GM21515 (cell line): ENCODE measurements around the gene MED9.
"Not testable (repeated sequence)": the region's sequence is repeated elsewhere in the genome, so short reads cannot be mapped to it uniquely, and the experiment has no call there.

Experiments used
- ATAC-seq: cut with Tn5 transposase; IDR thresholded peaks from one replicate; pipeline ENCODE4 v1.9.1; 2021; ENCODE audit not compliant: unreplicated experiment

MED9 gene

GRCh38 chr17:17476865-17477467, at the start of gene MED9:
MED9 (plus strand) TSS chr17:17477000; CDS start chr17:17477042, 42 bp downstream.
- ATAC-seq: peak; percentile 71

GRCh38 chr17:17429222-17429621, 47.6 kb upstream of the MED9 start:
- no peak for ATAC-seq

DNA sequence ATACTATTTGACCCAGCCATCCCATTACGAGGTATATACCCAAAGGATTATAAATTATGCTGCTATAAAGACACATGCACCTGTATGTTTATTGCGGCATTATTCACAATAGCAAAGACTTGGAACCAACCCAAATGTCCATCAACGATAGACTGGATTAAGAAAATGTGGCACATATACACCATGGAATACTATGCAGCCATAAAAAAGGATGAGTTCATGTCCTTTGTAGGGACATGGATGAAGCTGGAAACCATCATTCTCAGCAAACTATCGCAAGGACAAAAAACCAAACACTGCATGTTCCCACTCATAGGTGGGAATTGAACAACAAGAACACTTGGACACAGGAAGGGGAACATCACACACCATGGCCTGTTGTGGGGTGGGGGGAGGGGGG, 45.9 kb upstream of the MED9 start:
- not testable (repeated sequence) for ATAC-seq

DNA sequence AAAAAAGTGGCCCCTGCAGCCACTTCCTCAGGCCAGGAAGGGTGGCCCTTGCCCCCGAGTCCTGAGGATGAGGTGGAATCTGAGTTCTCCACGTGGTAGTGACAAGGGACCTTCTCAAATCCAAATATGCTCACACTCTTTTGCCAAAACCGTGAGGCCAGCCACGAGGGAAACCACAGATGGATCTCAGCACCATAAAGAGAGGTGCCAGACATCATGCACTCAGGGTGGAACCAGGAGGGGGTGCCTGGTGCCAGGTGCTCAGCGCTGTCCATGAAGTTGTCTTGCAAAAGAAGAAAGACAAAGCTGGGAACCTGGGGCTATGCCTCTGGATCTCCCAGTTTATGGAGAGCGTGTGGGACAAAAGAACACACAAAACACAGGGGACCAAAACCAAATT, 45.2 kb upstream of the MED9 start:
- ATAC-seq: no peak

- ATAC-seq: no peak
These were observed 43.6 kb upstream of the MED9 start for GRCh38 chr17:17433000-17433703.

DNA sequence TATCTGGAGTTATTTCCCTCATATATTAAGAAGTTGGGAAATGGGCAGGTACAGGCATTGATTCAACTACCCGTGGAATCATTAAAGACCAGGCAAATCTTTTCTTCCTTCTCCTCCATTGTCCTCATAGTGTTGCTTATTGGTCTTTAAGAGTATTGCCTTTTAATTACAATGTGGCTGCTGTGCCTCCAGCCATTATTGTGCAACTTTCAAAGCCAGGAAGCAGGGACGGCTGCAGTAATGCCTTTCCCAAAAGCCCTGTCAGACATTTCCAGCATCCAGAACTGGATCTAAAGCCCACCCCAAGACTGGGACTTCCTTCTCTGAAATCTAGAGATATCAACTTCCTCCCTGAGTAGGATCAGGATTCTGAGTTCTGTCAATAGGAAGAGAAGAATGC, 42.3 kb upstream of the MED9 start:
- no peak for ATAC-seq

DNA sequence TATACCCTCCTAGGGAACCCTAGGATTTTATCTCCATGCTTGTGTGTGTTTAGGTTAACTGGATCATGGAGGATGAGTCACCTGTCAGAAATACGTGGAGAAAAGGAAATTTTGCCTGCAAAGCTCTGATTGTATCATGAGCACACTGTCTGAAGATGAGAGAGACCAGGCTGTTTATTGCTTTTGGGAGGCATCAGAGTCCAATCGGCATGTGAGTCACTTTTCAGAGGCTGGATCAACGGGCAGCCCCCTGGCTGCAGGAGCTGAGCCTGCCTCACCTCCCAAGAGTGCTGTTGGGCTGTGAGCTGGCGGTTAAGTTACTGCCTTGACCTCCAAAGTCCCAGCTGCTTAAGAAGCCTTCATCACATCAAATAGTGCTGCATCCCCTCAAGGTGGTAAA, 41.5 kb upstream of the MED9 start:
- no peak for ATAC-seq

DNA sequence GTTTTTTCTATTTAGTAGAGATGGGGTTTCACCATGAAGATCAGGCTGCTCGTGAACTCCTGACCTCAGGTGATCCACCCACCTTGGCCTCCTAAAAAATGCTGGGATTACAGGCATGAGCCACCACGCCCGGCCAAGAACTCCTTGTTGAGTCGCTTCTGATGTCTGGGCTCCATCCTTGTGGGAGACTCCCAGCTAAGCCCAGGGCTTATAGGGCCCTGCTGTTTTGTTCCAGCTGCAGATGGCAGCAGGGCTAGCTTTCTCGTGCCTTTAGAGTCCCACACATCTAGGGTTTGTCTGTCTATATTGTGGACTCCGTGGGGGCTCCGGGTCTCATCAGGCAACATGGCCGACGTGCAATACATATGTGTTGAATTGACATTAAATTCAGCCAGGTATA, 39.3 kb upstream of the MED9 start:
- no peak for ATAC-seq

- no peak for ATAC-seq
These were observed 38.9 kb upstream of the MED9 start for GRCh38 chr17:17437893-17438292.

DNA sequence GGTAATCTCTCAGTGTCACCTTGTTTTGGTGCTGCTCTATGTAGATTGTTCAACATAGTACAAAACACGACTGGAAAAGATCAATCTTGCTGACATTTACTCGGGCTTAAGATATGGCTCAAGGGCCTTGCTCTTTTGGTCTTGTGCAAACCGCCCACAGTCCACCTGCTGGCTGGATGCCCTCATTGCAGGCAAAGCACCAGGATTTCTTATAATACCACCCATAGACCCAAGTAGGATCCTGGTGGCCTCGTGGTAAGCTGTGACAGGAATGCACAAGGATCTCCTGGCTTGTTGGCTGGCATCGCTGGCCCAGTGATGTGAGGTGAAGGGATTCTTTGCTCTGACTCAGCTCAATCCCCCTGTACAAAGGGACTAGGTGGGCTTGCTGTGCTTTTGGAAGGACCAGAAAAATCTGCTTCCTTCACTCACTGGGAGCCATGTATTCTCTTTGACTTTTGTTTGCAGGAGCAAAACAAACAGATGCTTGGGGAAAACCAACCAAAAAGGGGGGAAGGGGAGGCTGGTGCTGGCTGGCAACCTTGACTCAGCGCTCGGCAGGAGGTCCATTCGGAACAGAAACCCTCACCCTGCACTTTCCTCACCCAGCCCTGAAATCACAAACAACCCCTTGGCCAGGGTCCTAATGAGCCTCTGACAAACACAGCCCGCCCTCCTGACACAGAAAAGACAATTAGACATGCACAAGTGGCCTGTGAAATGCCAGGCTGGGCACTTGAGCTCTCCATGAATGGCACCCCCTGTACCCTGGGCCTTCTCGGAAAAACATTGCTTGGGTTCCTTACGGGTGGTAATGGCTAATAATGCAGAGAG, 36.6 kb upstream of the MED9 start:
- ATAC-seq: no peak

DNA sequence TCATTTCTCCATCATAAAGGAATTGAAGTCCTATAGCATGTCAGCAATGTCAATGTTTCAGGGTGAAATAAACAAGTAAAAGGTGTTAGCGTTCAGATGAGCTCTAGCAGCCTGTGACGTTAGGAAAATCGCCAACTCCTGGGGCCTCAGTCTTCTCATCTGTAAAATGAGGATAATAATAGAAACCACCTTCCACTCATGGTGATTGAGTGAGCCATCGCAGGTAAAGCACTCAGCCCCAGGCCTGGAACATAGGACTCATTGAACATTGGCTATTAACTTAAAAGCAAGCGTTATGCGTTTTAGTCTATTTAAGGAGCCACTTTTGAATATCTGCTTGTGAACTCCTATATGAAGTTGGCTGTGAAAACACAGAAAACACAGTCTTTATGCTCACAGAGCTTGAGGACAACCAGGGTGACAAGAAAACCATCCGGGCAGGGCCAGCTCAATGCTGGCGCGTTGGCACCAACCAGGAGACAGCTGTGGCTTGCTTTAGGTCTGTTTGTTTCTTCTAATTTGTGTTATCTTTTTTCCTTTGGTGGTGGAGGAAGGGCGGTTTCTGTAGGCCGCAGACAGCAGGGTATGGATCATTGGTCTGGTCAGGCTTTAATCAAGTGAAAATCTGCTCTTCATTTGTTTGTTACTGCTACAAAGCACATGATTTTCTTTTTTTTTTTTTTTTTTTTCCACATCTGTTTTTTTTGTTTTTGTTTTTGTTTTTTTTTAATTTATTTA, 35.7 kb upstream of the MED9 start:
- ATAC-seq: no peak

DNA sequence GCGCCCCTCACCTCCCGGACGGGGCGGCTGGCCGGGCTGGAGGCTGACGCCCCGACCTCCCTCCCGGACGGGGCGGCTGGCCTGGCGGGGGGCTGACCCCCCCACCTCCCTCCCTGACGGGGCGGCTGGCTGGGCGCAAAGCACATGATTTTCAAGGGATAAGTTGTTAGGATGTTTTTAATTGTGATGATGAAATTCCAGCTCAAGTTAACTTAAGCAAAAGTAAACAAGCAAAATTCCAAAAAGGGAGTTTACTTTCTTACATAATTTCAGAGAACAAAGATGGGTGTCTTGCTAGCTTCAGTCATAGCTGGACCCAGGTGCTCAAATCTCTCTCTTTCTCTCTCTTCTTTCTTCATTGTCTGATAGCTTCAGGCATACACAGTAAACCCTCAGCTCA, 33.6 kb upstream of the MED9 start:
- ATAC-seq: no peak

DNA sequence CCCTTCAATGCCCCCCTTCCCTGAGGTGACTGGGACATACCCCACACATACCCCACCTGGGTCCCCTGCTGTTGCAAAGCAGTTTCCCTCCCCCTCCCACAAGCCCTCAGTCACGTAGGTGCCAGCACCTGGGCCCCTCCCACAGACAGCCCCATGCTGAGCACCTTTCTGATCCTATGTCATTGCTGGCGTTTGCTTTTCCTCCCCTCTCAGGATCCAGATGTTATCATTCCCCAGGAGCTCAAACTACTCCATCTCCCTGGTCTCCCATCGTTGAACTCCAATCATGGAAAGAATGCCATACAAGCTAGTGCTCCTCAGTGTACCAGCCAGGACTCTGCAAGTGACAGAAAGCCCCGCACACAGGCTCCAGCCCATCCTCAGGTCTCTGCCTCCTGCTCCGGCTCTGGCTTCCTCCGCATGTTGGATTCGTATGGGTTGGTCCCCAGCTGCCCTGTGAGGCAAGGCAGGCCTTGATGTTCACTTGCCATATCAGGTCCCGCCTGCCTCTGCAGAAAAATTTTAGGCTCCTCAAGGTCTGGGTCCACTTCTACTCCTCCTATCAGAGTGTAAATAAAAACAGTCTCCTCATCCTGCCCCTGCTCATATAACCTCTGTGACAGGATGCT, 31.4 kb upstream of the MED9 start:
- no peak for ATAC-seq

DNA sequence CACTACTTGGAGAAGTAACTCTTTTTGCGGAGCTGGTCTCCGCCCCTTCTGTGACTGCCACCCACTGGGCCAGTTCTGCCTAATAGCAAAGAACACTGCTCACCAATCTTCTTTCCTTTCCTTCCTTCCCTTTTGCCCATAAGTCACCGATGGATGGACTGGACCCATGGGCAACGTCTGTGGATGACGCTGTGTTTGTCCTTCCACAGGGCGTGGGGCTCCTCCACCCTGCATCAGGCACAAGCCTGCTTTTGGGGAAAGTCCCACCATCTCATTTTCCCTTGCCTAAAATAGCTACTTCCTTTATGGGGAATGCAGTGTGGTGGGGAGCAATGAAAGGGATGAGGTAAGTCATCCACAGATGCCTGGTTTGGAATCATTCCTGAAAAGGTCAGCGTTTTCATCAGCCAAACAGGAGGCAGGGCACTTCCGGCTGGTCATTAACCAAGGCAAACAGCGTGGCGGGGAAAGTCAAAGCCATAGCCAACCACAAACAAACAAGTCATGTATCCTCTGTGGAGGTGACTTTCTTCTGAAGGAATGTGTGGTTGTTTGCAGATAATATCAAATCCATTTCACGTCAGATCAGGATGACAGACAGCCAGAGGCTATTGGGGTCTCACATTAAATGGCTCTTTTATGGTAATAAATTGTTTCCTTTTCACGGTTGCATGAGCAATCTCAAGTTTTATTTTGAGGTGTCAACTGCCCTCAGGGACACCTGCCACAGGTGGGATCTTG, 30.7 kb upstream of the MED9 start:
- ATAC-seq: no peak

DNA sequence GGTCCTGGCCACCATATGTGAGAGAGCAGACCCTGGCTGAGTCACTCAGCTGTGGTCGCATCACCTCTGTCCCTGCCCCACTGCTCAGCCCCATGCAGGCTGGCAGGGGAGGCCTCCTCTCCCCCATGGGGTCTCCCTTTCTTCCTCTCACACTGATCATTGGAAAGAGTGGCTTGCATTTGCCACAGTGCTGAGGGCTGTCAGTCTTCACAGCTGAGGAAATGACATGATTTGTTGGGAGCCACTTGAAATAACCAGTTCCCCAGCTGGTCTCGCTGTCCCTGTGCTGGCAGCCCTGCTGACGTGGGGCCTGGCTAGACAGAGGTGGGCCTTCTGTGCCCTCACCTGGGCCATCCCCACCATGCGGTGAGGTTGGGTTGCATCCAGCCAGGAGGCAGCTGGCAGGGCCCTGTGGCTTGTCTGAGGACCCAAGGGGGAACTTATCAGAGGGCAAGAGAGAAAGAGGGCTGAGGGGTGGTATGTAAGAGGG, 30.1 kb upstream of the MED9 start:
- ATAC-seq: no peak

GRCh38 chr17:17447264-17447663, 29.5 kb upstream of the MED9 start:
- ATAC-seq: no peak

- no peak for ATAC-seq
These were observed 28.7 kb upstream of the MED9 start for GRCh38 chr17:17448076-17448475.

GRCh38 chr17:17448723-17449122, 28.1 kb upstream of the MED9 start:
- ATAC-seq: no peak

- no peak for ATAC-seq
These were observed 23.7 kb upstream of the MED9 start for GRCh38 chr17:17453088-17453487.

DNA sequence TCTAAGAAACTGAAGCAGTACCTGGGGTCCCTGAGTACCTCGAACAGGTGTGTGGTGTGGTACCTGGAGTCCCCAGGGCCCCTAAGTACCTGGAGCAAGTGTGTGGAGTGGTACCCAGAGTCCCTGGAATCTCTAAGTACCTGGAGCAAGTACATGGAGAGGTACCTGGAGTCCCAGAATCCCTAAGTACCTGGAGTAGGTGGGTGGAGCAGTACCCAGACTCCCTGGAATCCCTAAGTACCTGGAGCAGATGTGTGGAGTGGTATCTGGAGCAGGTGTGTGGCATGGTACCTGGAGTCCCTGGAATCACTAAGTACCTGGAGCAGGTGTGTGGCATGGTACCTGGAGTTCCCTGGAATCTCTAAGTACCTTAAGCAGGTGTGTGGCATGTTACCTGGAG, 22.5 kb upstream of the MED9 start:
- ATAC-seq: no peak
